B cell (primary cell): ENCODE data around the gene CAPN11.

Experiments used
- EZH2 ChIP-seq: IDR thresholded peaks from 2 replicates; pipeline ENCODE4 v1.6.1; 2012; ENCODE audit warnings: borderline replicate concordance, low read depth, mild to moderate bottlenecking, moderate library complexity, low read length; ENCODE audit not compliant: insufficient read depth, poor library complexity, severe bottlenecking
- TF ChIP-seq, protein P1 (sequence below): fragments of 200-600 bp; IDR thresholded peaks from one replicate; pipeline ENCODE4 v1.8.0; 2022; ENCODE audit warnings: antibody characterized with exemption, mild to moderate bottlenecking

DNA sequence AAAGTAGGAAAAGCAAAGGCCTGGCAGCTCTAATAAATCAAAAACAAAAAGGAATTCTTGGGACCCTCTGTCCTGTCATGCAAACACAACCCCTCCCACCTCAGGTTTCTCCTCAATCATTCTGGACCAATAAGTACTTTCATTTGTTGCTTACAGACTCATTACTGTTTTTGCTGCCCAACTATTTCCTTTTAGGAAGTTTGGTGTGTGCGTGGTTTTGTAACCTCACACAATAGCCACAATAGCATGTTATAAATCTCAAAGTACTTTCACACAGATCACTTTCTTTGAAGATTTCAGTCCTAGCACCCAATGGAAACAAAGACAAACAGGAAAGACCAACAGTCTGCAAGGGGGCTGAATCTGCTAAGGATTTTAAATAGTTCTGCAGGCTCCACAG, 35.8 kb upstream of the CAPN11 start:
- TF ChIP-seq, protein P1, sequence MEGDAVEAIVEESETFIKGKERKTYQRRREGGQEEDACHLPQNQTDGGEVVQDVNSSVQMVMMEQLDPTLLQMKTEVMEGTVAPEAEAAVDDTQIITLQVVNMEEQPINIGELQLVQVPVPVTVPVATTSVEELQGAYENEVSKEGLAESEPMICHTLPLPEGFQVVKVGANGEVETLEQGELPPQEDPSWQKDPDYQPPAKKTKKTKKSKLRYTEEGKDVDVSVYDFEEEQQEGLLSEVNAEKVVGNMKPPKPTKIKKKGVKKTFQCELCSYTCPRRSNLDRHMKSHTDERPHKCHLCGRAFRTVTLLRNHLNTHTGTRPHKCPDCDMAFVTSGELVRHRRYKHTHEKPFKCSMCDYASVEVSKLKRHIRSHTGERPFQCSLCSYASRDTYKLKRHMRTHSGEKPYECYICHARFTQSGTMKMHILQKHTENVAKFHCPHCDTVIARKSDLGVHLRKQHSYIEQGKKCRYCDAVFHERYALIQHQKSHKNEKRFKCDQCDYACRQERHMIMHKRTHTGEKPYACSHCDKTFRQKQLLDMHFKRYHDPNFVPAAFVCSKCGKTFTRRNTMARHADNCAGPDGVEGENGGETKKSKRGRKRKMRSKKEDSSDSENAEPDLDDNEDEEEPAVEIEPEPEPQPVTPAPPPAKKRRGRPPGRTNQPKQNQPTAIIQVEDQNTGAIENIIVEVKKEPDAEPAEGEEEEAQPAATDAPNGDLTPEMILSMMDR: no peak
- TF ChIP-seq EZH2: no peak
